AG09309 (cell line): ENCODE results near the gene ZNF627.

Experiments
- DNase-seq: peaks from one replicate; pipeline ENCODE4 v3.0.0-alpha.2; 2010; ENCODE audit warnings: low read depth
- H3K4me3 ChIP-seq: 2 replicates; pipeline ENCODE4 v1.5.1; 2011; ENCODE audit warnings: mild to moderate bottlenecking, low read depth, low read length, moderate library complexity; ENCODE audit not compliant: control insufficient read depth
- TF ChIP-seq, protein P1 (sequence below): IDR thresholded peaks from 2 replicates; pipeline ENCODE4 v1.5.1; 2011; ENCODE audit warnings: mild to moderate bottlenecking, low read depth, low read length, inconsistent platforms; ENCODE audit not compliant: insufficient read depth, control insufficient read depth; ENCODE audit errors: missing control alignments

ZNF627 gene

DNA sequence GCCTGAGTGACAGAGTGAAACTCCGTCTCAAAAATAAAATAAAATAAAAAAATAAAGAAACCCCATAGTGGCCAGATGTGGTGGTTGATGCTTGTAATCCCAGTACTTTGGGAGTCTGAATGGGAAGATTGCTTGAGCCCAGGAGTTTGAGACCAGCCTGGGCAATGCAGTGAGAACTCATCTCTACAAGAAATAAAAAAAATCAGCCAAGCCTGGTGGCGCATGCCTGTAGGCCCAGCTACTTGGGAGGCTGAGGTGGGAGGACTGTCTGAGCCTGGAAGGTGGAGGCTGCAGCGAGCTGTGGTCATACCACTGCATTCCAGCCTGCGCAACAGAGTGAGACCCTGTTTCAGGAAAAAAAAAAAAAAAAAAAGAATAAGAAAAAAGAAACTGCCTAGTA, 53.8 kb downstream of the ZNF627 start:
- no peak overlapping the region for H3K4me3 ChIP-seq
- no peak for DNase-seq
- TF ChIP-seq, protein P1, sequence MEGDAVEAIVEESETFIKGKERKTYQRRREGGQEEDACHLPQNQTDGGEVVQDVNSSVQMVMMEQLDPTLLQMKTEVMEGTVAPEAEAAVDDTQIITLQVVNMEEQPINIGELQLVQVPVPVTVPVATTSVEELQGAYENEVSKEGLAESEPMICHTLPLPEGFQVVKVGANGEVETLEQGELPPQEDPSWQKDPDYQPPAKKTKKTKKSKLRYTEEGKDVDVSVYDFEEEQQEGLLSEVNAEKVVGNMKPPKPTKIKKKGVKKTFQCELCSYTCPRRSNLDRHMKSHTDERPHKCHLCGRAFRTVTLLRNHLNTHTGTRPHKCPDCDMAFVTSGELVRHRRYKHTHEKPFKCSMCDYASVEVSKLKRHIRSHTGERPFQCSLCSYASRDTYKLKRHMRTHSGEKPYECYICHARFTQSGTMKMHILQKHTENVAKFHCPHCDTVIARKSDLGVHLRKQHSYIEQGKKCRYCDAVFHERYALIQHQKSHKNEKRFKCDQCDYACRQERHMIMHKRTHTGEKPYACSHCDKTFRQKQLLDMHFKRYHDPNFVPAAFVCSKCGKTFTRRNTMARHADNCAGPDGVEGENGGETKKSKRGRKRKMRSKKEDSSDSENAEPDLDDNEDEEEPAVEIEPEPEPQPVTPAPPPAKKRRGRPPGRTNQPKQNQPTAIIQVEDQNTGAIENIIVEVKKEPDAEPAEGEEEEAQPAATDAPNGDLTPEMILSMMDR = no peak

DNA sequence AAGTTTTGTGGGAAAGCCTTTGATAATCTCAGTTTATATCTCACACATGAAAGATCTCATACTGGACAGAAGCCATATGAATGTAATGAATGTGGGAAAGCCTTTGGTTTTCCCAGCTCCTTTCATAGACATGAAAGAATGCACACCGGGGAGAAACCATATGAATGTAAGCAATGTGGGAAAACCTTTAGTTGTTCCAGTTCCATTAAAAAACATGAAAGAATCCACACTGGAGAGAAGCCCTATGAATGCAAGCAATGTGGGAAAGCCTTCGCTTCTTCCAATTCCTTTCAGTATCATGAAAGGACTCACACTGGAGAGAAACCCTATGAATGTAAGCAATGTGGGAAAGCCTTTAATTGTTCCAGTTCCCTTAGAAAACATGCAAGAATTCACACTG, 54.8 kb downstream of the ZNF627 start:
- H3K4me3 ChIP-seq = no peak overlapping the region
- DNase-seq = no peak
- TF ChIP-seq, protein P1 = no peak

DNA sequence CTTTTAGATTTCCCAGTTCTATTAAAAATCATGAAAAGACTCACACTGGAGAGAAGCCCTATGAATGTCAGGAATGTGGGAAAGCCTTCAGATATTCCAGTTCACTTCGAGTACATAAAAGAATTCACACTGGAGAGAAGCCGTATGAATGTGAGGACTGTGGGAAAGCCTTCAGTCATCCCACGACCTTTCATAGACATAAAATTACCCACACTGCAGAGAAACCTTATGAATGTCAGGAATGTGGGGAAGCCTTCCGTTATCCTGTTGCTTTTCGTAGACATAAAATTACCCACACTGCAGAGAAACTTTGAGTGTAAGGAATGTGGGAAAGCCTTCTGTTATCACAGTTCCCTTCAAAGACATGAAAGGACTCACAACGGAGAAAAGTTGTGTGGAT, 55.2 kb downstream of the ZNF627 start:
- H3K4me3 ChIP-seq = no peak overlapping the region
- DNase-seq = no peak
- TF ChIP-seq, protein P1 = no peak

DNA sequence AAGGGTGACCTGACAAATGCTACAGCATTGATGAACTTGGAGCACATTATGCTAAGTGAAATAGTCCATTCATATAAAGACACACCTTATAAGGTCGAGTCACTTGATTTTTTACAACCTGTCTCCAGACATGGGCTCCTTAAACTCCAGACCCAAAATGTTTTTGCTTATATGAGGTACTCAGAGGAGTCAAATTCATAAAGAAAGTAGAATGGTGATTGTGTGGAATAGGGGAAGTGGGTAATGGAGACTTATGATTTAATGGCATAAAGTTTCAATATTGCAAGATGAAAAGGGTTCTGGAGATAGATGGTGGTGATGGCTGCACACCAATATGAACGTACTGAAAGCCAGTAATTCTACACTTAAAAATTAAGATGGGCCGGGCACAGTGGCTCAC, 59.3 kb downstream of the ZNF627 start:
- TF ChIP-seq, protein P1 = no peak
- no peak overlapping the region for H3K4me3 ChIP-seq
- DNase-seq = no peak

DNA sequence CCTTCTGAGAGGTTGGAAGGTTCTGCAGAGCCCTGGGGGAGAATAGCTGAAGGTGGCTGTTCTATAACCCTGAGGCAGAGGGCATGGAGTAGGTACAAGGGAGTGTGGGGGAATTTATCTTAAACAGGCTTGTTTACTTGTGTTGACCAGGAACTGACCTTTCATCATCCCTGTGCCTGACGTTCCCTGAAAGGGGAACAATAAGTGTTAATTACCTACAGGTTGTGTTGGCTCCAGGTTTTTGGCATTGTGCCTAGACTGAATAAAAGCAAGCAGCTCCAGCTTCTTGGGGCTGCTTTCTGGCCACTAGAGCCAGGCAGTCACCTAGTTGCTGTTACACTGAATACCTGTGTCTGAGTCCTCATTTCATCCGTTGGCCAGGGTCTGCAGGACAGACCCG, 60.0 kb downstream of the ZNF627 start:
- no peak for DNase-seq
- TF ChIP-seq, protein P1 = no peak
- H3K4me3 ChIP-seq = no peak overlapping the region

DNA sequence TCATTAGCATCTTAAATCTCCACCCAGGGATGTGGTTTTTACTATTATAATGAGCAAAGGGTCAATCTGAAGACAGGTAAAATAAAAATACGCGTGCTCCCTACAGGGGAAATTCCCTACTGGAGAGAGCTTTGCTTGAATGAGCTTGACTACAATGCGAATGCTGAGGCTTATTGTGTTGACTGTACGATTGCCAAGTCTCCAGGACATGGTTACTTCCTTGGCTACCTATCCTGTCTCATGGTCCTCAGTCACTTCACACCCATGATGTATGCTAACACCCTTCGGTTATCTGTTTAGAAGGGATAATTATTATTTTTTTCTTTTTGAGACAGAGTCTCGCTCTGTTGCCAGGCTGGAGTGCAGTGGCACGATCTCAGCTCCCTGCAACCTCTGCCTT, 61.7 kb downstream of the ZNF627 start:
- TF ChIP-seq, protein P1 = no peak
- H3K4me3 ChIP-seq = no peak overlapping the region
- DNase-seq = no peak

DNA sequence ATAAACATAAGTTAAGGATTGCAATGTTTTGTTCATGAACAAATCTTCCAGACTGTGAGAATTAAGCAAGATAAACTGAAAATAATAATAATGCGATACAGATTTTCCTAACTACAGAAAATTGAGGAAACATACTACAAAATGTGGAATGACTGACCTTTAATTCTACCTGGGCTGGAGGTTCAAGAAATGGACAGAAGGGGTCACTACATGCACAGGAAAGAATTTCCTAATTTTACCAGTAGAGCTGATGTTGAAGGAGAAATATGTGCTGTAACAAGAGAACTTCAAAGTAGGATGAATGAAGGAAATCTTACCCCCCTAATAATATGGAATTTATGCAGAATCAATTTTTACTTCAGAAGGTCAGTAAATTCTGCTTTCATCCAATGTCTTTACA, 62.3 kb downstream of the ZNF627 start:
- TF ChIP-seq, protein P1 = peak; percentile 40
- DNase-seq = no peak
- H3K4me3 ChIP-seq = no peak overlapping the region
